Brain microvascular endothelial cell (primary cell): ENCODE measurements around the gene SIL1.

Experiments
- DNase-seq: peaks from one replicate; pipeline ENCODE4 v3.0.0-alpha.2; 2020
- H3K27ac ChIP-seq: fragments of 250-450 bp; sonication (Bioruptor Pico); 2 replicates; pipeline ENCODE4 v1.5.1; 2020; ENCODE audit warnings: mild to moderate bottlenecking, moderate library complexity
- H3K27me3 ChIP-seq: fragments of 250-450 bp; sonication (Bioruptor Pico); replicated peaks from 2 replicates; pipeline ENCODE4 v1.5.1; 2020; ENCODE audit warnings: mild to moderate bottlenecking
- H3K36me3 ChIP-seq: fragments of 250-450 bp; sonication (Bioruptor Pico); replicated peaks from 2 replicates; pipeline ENCODE4 v1.5.1; 2020; ENCODE audit warnings: mild to moderate bottlenecking
- H3K4me3 ChIP-seq: 2 replicates; pipeline ENCODE4 v1.5.1; 2011; ENCODE audit warnings: low read depth, mild to moderate bottlenecking, control low read depth, low read length, moderate library complexity
- in situ Hi-C: cut with HindIII; loops from 2 replicates; pipeline ENCODE4 v1.10.0; 2017; ENCODE audit warnings: low sequenced_read_pairs, low pct_ligation_motif_present
- TF ChIP-seq, protein P1 (sequence below): IDR thresholded peaks from 2 replicates; pipeline ENCODE4 v1.5.1; 2011; ENCODE audit warnings: low read depth, mild to moderate bottlenecking, moderate library complexity, low read length, control low read depth, inconsistent platforms; ENCODE audit errors: missing control alignments

SIL1 gene

DNA sequence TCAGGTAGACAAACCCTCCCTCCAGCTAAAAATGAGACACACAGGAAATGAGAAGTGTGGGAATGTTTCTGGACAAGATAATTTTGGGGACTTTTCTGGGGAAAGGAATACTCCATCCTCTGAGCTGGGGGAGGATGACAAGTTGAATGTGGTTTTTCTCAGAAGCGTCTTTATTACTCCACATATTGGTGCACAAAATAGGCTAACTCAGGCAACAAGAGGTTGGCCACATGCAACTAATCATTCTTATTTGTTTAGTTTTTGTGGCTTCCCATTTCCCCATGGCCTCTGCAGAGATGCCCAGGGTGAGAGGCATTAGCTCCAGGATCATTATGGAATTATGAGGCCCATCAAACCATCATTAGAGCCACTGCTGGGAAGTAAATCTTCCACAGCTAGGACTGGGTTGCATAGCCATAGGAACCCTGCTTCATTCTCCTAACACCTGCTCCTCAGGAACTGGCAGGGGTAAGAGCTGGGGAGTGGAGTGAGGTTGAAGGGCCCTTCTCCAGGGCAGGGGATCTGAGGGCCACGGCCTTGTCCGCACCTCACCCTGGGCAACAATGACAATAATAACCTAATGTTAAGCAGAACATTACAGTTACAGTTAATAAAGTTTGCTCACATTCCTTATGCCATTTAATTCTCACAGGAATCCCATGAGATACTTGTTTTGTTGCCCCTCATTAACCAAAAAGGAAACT lies 9.3 kb upstream of the SIL1 start:
- in situ Hi-C loops: no loop called here
- DNase-seq: no peak
- TF ChIP-seq, protein P1, sequence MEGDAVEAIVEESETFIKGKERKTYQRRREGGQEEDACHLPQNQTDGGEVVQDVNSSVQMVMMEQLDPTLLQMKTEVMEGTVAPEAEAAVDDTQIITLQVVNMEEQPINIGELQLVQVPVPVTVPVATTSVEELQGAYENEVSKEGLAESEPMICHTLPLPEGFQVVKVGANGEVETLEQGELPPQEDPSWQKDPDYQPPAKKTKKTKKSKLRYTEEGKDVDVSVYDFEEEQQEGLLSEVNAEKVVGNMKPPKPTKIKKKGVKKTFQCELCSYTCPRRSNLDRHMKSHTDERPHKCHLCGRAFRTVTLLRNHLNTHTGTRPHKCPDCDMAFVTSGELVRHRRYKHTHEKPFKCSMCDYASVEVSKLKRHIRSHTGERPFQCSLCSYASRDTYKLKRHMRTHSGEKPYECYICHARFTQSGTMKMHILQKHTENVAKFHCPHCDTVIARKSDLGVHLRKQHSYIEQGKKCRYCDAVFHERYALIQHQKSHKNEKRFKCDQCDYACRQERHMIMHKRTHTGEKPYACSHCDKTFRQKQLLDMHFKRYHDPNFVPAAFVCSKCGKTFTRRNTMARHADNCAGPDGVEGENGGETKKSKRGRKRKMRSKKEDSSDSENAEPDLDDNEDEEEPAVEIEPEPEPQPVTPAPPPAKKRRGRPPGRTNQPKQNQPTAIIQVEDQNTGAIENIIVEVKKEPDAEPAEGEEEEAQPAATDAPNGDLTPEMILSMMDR: no peak
- no peaks in the 10 kb centered on the region for H3K27me3 ChIP-seq
- no peak overlapping the region for H3K27ac ChIP-seq
- no peak overlapping the region for H3K4me3 ChIP-seq
- no peaks in the 10 kb centered on the region for H3K36me3 ChIP-seq

DNA sequence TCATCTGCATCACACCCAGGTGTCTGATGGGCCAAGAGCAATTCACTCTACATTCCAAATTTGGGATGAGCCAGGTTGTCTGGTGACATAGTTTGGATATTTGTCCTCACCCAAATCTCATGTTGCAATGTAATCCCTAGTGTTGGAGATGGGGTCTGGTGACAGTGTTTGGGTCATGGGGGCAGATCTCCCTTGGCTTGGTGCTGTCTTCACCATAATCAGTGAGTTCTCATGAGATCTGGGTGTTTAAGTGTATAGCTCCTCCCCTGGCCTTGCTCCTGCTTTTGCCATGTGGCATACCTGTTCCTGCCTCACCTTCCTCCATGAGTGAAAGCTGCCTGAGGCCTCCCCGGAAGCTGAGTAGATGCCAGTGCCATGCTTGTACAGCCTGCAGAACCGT lies 7.4 kb upstream of the SIL1 start:
- no peaks in the 10 kb centered on the region for H3K27me3 ChIP-seq
- TF ChIP-seq, protein P1: no peak

DNA sequence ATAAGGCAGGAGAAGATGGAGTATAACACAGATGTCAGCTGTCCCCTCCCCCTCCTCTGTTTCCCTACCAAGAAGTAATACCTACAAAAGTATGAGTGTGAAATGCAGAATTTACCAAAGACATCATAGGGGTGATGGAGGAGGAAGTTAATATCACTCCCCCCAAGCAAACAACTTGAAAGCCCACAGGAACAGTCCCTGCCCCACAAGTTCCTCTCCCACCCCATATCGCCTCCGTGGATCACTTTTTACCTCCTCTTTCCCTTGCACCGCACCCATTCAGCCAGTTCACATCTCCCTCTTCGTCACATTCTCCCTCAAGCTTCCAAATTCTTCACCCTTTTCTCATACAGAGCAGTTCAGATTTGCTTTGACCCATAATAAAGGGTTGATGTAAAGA lies 7.0 kb upstream of the SIL1 start:
- H3K4me3 ChIP-seq: no peak overlapping the region
- H3K27ac ChIP-seq: no peak overlapping the region
- DNase-seq: no peak
- TF ChIP-seq, protein P1: no peak
- no peaks in the 10 kb centered on the region for H3K36me3 ChIP-seq
- H3K27me3 ChIP-seq: no peaks in the 10 kb centered on the region
- in situ Hi-C loops: no loop called here

More for the DNA sequence above, 7.4 kb upstream of the SIL1 start:
- no peak overlapping the region for H3K4me3 ChIP-seq
- no peak overlapping the region for H3K27ac ChIP-seq
- DNase-seq: no peak
- no peaks in the 10 kb centered on the region for H3K36me3 ChIP-seq
- in situ Hi-C loops: no loop called here

DNA sequence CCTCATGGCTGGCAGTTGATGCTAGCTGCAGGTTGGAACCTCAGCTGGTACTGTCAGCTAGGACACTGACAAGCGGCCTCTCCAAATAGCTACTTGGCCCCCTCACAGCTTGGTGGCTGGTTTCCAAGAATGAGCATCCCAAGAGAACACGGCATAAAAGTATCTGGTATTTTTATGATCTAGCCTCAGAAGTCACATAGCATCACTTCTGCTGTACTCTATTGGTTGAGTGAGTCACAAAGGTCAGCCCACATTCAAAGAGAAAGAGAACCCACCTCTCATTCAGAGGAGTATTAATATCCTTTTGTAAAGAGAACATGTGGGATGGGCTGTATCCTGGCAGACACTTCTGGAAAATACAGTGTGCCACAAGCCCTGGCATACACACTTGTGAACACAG lies 6.0 kb upstream of the SIL1 start:
- in situ Hi-C loops: no loop called here
- H3K4me3 ChIP-seq: no peak overlapping the region
- no peaks in the 10 kb centered on the region for H3K36me3 ChIP-seq
- DNase-seq: no peak
- H3K27me3 ChIP-seq: no peaks in the 10 kb centered on the region
- TF ChIP-seq, protein P1: no peak
- H3K27ac ChIP-seq: no peak overlapping the region

DNA sequence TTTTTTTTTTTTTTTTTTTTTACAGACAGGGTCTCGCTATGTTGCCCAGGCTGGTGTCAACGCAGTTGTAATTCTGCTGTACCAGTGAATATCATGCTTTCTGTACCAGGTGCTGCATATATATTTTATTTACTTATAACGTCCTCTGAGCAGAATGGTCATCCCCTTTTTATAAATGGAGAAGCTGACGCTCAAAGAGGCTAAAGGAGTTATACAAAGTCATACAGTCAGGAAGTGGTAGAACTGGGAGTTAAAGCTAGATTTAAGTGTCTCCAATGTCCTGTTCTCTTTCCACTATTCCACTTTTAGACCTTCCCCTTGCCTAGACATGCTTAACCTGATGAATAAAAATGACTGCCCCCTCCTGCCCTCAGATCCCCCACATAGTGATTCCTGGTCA lies 1.2 kb upstream of the SIL1 start:
- H3K27me3 ChIP-seq: no peaks in the 10 kb centered on the region
- no peak for DNase-seq
- H3K36me3 ChIP-seq: peaks cover 3% of the 10 kb centered on the region
- H3K27ac ChIP-seq: no peak overlapping the region
- no peak overlapping the region for H3K4me3 ChIP-seq
- in situ Hi-C loops: no loop called here
- TF ChIP-seq, protein P1: no peak
